SKM-1 (cell line): ENCODE results near the gene PLCXD3.
A peak's percentile ranks its signal among the peaks of the same experiment; 100 is the strongest.

Experiments used
- DNase-seq: peaks from one replicate; lab custom pipeline; 2025; ENCODE audit not compliant: unreplicated experiment; lab: John Stamatoyannopoulos, UW

Gene PLCXD3

DNA sequence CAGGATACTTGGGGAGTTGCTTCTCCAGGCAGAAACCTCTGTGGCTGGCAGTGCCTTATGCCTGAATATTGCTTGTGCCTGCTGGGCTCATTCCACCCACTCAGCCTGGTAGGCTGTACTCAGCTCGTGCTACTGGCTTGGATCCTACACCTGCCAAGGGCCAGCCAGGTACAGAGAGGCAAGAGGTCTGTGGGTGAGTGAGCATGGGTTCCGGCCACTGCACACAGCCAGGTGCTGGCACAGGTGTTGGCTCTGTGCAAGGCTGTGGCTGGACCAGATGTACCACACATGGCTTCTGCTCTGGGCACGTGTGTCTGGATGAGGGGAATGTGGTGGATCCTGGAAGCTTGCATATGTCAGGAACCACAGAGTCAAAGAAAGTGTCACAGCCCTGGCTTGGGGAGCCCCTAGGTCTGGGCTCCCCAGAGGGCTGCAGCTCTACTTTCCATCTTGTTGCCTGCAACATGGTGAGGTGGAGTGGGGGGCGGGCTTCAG lies 220.4 kb downstream of the PLCXD3 start:
- no peak for DNase-seq

DNA sequence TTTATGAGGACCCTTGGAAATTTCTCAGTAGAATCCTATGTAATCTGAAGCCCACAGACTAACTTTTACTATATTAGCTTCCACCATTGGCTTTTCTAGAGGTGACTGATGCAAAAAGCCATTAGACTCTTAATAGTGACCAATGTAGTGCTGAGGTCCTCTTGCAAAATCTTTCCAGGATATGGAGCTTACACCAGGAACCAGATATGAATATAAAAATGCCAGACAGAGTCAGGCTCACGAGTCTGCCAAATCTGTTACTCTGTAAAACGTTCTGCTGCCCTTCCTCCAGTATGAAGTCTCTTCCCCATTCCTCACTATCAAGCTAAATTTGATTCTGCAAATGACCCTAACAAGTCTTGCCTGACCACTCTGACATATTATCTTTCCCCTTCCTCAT lies 223.7 kb downstream of the PLCXD3 start:
- no peak for DNase-seq

DNA sequence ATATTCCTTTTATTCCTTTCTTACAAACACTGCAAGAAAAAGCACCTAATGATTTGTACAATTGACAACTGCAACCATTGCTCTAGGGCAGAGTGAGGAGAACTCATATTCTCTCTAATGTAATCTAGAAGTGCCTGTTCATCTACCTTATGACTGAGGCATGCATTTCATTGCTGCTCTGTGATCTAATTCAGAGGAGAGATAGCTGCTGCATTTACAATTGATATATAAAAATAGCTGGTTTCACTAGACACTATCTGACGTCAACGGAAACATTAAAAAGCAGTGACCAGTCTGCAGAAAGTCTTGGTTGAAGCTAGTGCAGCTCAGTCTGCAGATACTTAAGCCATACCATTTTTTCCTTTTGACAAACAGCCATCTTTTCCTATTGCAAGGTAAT lies 224.2 kb downstream of the PLCXD3 start:
- no peak for DNase-seq

DNA sequence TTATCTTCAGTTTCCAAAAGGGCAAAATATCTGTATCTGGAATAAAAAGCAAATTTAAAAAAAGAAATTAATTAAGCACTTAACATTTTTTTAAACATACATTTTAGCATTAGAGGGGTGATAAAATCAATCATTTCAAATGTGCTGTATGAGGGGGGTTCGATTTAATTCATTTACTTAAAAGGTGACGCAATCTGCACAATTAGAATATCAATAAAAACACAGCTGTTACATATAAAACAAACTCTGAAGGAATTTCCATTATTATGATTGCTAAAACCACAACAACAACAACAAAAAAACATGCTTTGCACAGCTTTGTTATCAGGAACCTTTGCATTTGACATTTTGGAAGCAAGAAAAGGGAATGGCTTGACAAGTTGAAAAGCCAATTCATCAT lies 225.5 kb downstream of the PLCXD3 start:
- no peak for DNase-seq

DNA sequence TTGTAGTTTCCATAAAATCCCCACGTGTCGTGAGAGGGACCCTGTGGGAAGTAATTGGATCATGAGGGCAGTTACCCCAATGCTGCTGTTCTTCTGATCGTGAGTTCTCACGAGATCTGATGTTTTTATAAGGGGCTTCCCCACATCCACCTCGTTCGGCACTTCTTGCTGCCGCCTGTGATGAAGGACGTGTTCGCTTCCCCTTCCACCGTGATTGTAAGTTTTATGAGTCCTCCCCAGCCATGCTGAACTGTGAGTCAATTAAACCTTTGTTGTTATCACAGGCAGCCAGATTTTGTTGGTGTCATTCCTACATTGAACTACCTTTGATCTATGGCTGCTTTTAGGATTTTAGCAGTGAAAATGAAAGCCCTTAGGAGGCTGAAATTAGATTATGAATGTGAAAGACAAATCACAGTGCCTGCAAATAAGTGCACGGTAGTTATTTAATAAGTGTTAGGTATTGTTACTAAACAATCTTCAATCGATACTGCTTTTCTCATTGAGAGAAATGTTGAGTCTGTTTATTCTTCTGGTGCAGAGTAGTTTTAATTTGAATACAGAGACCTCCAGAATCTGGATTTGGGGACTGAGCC lies 229.1 kb downstream of the PLCXD3 start:
- no peak for DNase-seq

DNA sequence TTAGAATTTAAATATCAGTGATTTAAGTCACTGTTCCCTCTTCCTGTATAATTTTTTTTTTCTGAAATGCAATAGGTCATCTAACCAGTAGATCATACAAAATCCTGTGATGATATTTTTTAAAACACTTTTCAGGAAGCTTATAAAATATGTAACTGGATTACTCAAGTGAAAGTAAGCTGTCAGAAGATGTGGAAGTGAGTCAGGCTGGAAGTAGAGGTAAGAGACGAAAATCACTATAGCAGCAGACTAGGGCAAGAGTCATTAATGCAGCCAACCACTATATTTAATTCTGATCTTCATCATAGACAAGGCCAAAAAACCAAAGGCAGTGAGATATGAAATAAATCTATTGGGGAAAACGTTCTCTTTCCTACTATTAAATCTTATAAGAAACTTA lies 231.4 kb downstream of the PLCXD3 start:
- no peak for DNase-seq

DNA sequence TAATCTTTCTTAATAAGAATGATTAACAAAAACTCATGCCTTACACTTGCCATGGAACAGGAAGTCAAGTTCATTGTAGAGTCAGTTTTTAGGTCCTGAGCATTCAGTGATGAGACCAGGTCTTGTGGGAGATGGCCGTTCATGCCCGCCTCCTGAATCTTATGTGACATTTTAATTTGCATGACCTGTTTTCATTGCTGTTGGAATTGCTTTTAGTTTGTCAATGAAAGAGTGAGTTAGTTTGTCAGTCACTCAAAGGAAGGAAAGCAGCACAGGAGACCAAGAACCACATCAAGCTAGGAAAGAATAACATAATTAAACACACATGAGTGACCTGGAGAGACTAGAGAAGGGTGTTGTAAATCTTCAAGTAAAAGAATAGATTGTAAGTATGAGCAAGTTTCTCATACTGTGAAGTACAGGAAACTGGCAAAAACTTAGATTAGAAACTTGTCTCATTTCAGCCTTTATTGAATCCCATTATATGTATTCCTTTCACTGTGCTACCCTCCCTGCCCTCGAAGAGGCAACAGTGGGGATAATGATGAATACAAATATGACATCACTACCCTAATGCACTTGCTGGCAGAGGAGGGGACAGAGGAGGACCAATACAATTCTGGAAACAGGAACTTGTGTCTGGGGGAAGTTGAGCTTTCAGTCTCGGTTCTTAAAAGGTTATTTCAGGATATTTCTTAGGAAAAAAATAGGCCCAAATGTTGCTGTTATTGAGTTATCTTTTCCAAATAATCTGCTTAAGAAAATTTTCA lies 232.7 kb downstream of the PLCXD3 start:
- DNase-seq = no peak

DNA sequence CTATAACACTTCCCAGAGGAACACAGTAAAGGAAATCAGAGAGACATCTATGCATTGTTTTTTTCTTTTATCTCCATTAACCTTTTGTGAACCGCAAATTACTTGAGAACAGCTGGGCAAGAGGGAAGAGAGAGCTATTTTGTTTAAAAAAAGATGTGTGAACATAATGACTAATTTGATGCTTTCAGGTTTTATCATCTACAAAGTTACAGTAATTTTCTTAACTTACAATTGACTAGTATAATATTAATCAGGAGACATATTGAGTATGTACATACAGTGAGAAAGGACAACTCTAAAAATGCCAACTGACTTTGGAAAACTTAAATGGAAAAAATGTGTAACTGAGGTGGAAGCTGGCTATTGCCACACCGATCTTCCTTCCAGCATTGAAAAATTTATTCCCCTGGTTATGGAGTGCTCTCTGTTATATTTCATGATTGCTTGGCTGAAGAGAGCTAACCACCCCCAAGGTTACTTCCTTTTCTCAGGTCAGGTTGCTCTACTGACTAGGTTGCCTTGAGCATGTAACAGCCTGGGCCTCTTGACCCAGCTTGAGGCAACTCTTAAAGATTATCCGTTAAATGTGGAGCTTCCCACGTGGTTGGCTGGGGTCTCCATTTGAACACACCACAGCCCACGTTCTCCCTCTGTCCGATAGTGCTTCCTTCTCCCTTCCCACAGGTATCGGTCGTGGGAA lies 234.4 kb downstream of the PLCXD3 start:
- DNase-seq = no peak

DNA sequence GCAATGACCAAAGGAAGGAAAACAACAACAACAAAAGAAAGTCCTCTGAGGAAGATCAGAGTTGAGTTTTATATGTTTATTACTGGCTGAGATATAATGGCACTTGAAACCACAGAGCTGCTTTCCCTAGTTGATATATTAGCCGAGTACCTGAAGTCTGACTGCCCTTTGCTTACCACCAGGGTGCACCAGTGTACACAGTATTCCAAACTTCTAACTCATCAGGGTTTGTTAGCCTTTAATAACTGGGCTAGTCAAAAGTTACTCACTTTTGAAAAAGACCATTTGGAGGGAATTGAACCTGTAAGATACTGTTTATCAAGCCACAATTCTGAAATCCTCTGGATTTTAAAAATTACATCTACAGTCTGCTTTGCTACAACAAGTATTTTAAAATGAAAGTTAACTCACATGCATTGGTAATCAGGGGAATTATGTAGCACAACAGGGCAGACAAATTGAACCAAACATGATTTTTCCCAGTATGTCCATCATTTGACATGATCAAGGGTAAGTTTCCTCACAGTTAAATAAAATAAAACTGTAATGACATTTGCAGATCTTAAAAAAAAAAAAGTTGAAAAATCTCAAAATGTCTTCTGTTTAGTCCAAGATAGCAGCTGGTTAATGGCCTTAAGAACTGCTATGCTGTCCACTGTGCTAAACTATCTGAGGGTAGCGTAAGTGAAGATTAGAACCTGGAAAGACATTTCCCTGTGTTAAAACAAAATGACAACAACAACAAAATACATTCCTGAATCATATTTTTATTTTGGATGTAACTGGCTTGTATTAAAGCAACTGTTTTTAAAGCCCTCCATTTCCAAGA lies 239.8 kb downstream of the PLCXD3 start:
- DNase-seq = peak; percentile 9

DNA sequence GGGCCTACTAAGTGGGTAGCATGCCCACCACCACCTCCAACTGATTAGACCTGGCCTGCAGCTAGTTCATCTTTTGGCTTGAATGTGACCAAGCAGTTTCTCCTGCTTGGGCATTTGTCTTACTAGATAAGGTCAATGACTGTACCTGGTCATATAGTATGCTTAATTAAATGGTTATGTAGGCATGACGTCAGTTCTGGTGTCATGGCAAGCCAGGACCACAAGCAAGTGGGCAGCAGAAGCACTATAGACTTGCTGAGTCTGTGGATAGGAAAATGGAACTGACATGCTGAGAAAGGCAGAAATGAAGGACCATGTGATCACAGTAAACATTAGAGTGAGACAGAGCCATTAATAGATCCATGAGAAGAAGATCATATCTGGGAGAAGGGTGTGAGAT lies 241.5 kb downstream of the PLCXD3 start:
- no peak for DNase-seq

DNA sequence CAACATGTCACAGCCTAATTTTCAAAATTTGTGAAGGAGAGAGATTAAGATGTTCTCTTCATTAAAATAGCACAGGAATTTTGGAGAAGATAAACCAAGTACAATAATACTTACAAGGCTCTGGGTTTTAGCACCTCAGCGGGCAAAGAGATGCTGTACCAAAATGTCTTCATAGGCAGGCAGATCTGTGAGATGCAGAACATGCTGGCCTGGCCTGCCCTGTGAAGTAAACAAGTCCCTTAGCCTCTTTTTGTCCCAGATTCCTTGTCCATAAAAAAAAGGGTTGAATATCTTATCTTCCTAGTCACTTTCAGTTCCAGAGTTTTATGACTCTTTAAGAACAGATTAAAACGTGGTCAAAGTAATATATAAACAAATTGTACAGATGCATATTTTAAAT lies 244.0 kb downstream of the PLCXD3 start:
- no peak for DNase-seq

DNA sequence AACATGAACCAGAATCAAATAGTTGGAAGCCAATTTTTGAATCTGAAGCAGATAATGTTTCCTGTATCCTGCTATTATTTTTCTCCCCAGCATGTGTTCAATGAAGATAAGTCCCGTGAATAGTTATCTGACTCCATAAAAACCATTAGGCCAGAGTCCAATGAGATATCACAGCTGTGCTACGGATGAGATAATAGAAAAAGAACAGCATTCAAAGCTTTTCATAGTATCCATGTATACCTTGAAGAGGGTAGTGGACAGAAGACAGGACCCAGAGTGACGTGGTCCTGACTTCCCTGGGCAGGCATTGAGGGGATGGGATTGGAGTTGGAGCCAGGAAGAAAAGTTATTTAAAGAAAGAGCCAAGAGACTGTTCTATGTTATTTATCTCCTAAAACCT lies 246.4 kb downstream of the PLCXD3 start:
- DNase-seq = no peak

DNA sequence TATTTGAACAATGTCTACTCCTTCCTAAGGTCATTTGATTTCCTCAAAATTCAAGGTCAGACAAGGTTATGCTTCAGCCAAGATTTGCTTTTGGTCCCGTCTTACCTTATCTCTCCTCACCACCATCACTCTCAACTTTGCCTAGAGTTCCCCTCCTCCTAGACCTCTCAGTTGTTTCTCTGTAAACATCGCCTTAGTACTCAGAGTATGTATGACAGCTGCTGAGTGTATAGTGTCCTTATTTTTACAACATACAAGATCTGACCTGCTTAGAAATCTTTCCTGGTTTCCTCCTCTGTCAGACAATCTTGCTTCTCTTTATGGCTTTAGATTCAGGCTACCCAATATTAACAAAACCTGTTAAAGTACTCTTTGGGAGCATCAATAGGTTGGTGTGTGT lies 247.1 kb downstream of the PLCXD3 start:
- DNase-seq = no peak
